ENCODE results near the gene NFIX. TPM values are rescaled to one million over a fixed set of nuclear protein-coding genes. Genes with fewer than 3 reads are reported as not detected.

The NFIX gene
- total and polyA plus RNA-seq, 2 of the 13 experiments (the other 11 are each of a cell fraction or from before 2014, with no cell fraction given): 3.4 to 5.4 TPM

DNA sequence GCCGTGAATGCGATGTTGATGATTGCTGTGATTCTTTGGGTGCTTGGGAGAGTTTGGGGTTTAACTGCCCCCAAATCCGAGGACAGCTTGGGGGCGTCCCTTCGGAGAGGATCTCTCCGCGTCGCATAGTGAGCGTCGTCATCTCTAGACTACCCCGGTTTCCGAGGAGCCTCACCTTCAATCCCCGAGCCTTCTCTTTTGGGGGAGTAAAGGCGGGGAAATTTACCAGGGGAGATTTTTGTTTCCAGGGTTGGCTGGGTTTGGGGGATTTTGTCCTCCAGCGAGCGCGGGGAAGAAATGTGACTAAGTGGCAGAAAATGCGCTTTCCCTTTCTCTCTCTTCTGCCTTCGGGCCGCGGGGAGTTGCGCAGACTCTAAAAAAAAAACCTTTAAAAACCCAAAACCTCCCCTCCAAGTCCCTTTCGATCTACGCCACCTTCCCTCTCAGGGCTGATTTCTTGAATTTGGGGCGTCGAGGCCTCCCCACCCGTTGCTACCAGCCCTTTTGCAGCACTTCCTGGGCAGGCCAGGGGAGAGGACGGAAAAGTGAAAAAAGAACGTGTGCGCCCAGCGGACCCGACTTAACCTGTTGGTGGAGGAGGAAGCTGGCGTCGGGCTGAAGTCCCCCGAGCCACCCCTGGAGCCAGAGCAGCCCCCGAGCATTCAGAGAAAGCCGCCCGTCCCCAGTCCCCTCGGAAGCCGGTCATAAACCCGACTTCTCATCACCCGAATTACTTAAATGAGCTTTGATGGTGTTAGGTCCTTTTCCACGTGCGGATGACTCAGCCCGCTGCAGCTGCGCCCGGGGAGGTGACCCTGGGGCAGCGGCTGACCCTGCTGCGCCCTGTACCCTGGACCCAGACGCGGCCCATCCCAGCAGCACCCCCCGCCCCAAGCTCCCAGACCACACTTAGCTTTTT is 17.7 kb downstream of the NFIX start (continued):
- TF ChIP-seq PAWR (CRISPR knock-in tag; IDR thresholded peaks at IDR 0.05; ENCODE audit: borderline replicate concordance) (no peak), RBM22 (optimal IDR thresholded peaks at IDR 0.05; ENCODE audit: low read length) (no peak), KDM5A (IDR thresholded peaks at IDR 0.05; ENCODE audit: borderline replicate concordance, low read length) (no peak), ZNF619 (CRISPR knock-in tag; IDR thresholded peaks at IDR 0.05) (no peak), ZNF3 (CRISPR knock-in tag; IDR thresholded peaks at IDR 0.05) (no peak), ZSCAN30 (CRISPR knock-in tag; IDR thresholded peaks at IDR 0.05) (no peak), GPN1 (CRISPR knock-in tag; IDR thresholded peaks at IDR 0.05; ENCODE audit: borderline replicate concordance) (no peak), MLLT10 (CRISPR knock-in tag; IDR thresholded peaks at IDR 0.05) (no peak), PRMT3 (CRISPR knock-in tag; IDR thresholded peaks at IDR 0.05; ENCODE audit: borderline replicate concordance, low read depth) (no peak), ZNF260 (CRISPR knock-in tag; IDR thresholded peaks at IDR 0.05; ENCODE audit: borderline replicate concordance, low read depth) (no peak), KDM2A (CRISPR knock-in tag; IDR thresholded peaks at IDR 0.05; ENCODE audit: borderline replicate concordance, low read depth) (peak; percentile 63; the same call in 1 of the 2 replicates), NFE2L2 (IDR thresholded peaks at IDR 0.05; ENCODE audit: low read length) (peak; percentile 29; the same call in 1 of the 2 replicates), ZNF709 (CRISPR knock-in tag; IDR thresholded peaks at IDR 0.05) (no peak), SALL1 (CRISPR knock-in tag; IDR thresholded peaks at IDR 0.05) (peak; percentile 83), MEIS2 (CRISPR knock-in tag; IDR thresholded peaks at IDR 0.05) (no peak), HNRNPLL (IDR thresholded peaks at IDR 0.05; ENCODE audit: low read depth, low read length, poor library complexity, severe bottlenecking) (peak; percentile 71), ZNF274 (CRISPR knock-in tag; IDR thresholded peaks at IDR 0.05) (no peak), ZNF790 (CRISPR knock-in tag; IDR thresholded peaks at IDR 0.05; ENCODE audit: borderline replicate concordance) (no peak), ZNF136 (CRISPR knock-in tag; IDR thresholded peaks at IDR 0.05; ENCODE audit: low read depth) (no peak), ZNF468 (CRISPR knock-in tag; IDR thresholded peaks at IDR 0.05) (no peak), MBNL3 (CRISPR knock-in tag; conservative IDR thresholded peaks at IDR 0.05) (no peak), ZFP1 (CRISPR knock-in tag; IDR thresholded peaks at IDR 0.05) (no peak), ZEB1 (IDR thresholded peaks at IDR 0.05; ENCODE audit: insufficient replicate concordance, low read depth) (no peak)
- TF ChIP-seq, protein P1, sequence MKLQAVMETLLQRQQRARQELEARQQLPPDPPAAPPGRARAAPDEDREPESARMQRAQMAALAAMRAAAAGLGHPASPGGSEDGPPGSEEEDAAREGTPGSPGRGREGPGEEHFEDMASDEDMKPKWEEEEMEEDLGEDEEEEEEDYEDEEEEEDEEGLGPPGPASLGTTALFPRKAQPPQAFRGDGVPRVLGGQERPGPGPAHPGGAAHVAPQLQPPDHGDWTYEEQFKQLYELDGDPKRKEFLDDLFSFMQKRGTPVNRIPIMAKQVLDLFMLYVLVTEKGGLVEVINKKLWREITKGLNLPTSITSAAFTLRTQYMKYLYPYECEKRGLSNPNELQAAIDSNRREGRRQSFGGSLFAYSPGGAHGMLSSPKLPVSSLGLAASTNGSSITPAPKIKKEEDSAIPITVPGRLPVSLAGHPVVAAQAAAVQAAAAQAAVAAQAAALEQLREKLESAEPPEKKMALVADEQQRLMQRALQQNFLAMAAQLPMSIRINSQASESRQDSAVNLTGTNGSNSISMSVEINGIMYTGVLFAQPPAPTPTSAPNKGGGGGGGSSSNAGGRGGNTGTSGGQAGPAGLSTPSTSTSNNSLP (IDR thresholded peaks at IDR 0.05; ENCODE audit: low read depth, low read length): no peak
- TF ChIP-seq, protein P2, sequence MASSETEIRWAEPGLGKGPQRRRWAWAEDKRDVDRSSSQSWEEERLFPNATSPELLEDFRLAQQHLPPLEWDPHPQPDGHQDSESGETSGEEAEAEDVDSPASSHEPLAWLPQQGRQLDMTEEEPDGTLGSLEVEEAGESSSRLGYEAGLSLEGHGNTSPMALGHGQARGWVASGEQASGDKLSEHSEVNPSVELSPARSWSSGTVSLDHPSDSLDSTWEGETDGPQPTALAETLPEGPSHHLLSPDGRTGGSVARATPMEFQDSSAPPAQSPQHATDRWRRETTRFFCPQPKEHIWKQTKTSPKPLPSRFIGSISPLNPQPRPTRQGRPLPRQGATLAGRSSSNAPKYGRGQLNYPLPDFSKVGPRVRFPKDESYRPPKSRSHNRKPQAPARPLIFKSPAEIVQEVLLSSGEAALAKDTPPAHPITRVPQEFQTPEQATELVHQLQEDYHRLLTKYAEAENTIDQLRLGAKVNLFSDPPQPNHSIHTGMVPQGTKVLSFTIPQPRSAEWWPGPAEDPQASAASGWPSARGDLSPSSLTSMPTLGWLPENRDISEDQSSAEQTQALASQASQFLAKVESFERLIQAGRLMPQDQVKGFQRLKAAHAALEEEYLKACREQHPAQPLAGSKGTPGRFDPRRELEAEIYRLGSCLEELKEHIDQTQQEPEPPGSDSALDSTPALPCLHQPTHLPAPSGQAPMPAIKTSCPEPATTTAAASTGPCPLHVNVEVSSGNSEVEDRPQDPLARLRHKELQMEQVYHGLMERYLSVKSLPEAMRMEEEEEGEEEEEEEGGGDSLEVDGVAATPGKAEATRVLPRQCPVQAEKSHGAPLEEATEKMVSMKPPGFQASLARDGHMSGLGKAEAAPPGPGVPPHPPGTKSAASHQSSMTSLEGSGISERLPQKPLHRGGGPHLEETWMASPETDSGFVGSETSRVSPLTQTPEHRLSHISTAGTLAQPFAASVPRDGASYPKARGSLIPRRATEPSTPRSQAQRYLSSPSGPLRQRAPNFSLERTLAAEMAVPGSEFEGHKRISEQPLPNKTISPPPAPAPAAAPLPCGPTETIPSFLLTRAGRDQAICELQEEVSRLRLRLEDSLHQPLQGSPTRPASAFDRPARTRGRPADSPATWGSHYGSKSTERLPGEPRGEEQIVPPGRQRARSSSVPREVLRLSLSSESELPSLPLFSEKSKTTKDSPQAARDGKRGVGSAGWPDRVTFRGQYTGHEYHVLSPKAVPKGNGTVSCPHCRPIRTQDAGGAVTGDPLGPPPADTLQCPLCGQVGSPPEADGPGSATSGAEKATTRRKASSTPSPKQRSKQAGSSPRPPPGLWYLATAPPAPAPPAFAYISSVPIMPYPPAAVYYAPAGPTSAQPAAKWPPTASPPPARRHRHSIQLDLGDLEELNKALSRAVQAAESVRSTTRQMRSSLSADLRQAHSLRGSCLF (CRISPR knock-in tag; IDR thresholded peaks at IDR 0.05; ENCODE audit: borderline replicate concordance): no peak
